ENCODE results near the gene FBXO42.

DNA sequence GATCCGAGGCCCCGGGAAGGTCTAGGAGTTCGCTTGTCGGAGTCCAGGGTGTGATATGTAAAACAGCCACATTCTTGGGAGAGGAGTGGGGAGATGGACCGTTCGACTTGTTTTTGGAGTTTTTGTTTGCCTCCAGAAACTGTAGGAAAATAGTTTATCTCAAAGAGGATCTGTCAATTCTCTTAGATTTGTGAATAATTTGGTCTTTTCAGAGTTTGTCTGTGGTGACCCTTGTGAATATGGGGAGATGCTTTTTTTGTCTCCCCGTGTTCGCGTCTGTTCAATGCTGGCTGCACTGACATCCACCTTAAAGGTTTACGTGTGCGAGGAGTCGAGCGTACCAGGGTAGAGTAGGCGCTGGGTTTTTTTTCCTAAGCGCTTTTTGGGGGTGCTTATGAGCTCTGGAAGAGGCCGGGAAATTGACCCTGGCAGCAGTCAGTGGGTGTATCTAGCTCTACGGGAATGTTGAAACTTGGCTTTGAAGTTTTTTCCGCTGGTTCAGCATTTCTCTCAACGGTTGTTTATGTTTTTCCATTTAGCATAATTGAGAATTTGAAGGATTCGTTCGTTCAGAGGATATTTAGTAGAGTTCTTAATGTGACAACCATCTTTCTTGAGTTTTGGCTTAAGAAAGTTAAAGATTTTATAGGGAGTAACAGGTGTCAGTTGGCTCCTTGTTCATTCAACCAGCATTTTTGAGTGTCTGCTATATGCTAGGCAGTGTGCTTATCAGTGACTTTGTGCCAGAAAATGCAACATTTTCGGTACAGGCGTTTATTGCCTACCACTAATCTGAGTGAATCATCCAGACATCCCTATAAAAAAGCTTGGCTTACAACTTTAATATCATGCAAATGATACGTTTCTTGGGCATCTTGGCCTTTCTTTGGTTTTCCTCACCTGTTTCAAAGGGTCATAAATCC lies 15.9 kb upstream of the FBXO42 start:
- TF ChIP-seq, protein P1, sequence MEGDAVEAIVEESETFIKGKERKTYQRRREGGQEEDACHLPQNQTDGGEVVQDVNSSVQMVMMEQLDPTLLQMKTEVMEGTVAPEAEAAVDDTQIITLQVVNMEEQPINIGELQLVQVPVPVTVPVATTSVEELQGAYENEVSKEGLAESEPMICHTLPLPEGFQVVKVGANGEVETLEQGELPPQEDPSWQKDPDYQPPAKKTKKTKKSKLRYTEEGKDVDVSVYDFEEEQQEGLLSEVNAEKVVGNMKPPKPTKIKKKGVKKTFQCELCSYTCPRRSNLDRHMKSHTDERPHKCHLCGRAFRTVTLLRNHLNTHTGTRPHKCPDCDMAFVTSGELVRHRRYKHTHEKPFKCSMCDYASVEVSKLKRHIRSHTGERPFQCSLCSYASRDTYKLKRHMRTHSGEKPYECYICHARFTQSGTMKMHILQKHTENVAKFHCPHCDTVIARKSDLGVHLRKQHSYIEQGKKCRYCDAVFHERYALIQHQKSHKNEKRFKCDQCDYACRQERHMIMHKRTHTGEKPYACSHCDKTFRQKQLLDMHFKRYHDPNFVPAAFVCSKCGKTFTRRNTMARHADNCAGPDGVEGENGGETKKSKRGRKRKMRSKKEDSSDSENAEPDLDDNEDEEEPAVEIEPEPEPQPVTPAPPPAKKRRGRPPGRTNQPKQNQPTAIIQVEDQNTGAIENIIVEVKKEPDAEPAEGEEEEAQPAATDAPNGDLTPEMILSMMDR (IDR thresholded peaks at IDR 0.05; ENCODE audit: extremely low read depth in 1 of 2, insufficient read depth in 1 of 2, low read depth in 1 of 2, low read length in 2 of 2), result no peak
- peak; percentile 17 for TF ChIP-seq FOS (IDR thresholded peaks at IDR 0.05; ENCODE audit: borderline replicate concordance, insufficient read depth, low read length)
- TF ChIP-seq EZH2 (IDR thresholded peaks at IDR 0.05; ENCODE audit: borderline replicate concordance, low read depth, low read length, severe bottlenecking), result no peak

All from endothelial cell of umbilical vein (primary cell).